Activated naive CD4-positive, alpha-beta T cell treated with anti-CD3 and anti-CD28 coated beads for 36 hours (primary cell): Measurements from ENCODE around the gene KHDRBS2. TPM values are rescaled to one million over a fixed set of nuclear protein-coding genes. Genes with fewer than 3 reads are reported as not detected.
A peak's percentile ranks its signal among the peaks of the same experiment; 100 is the strongest.

Experiments used
- CTCF ChIA-PET: fragments of 350-600 bp; sonication (Branson Sonifier 250); formaldehyde crosslinking; loops from one replicate; lab custom pipeline; 2021; ENCODE audit warnings: antibody characterized with exemption; lab: Charles Lee
- DNase-seq: peaks from one replicate; pipeline ENCODE4 v3.0.0-alpha.2; 2020
- H3K27ac Mint-ChIP-seq: one replicate; pipeline ENCODE4 v1.8.0; 2021; ENCODE audit warnings: mild to moderate bottlenecking, mixed read lengths
- H3K27me3 Mint-ChIP-seq: one replicate; pipeline ENCODE4 v1.8.0; 2021; ENCODE audit warnings: low read depth, mixed read lengths
- H3K36me3 Mint-ChIP-seq: one replicate; pipeline ENCODE4 v1.8.0; 2021; ENCODE audit warnings: low read depth, mixed read lengths
- H3K4me1 Mint-ChIP-seq: one replicate; pipeline ENCODE4 v1.8.0; 2021; ENCODE audit warnings: low read depth, mixed read lengths
- H3K4me3 Mint-ChIP-seq: one replicate; pipeline ENCODE4 v1.8.0; 2021; ENCODE audit warnings: mild to moderate bottlenecking, moderate library complexity, mixed read lengths
- H3K9me3 Mint-ChIP-seq: one replicate; pipeline ENCODE4 v1.8.0; 2021; ENCODE audit warnings: mixed read lengths
- intact Hi-C: fragments of 100-400 bp; cut with micrococcal nuclease; formaldehyde crosslinking; loops from one replicate; pipeline ENCODE4 v1.15.1; 2023
- total RNA-seq, 2 experiments: library from RNA; stranded (reverse); gene quantifications; one replicate each; pipeline ENCODE4 v1.2.3, GENCODE V29; 2021

Gene KHDRBS2
- total RNA-seq, 2 experiments from 2014 or later = not detected

DNA sequence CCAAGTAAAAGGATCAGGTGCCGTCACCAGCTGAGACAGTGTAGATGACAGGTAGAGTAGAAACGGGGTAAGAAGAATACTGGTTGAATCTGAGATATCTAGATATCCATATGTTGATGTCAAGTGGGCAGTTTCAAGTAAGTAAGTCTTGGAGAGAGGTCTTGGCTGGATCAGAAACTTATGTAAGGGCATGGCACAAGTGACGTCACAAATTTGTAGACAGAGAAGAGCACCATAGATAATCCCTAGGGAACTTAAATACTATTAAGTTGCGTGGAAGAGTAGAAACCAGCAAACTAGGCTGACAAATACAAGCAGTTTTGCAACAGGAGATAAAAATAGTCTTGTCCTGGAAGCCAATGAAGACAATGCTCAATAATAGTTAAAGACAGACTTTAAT, 123.2 kb downstream of the KHDRBS2 start:
- DNase-seq = no peak
- no peaks in the 10 kb centered on the region for H3K36me3 Mint-ChIP-seq
- H3K4me1 Mint-ChIP-seq = no peaks in the 10 kb centered on the region
- H3K4me3 Mint-ChIP-seq = no peak overlapping the region
- CTCF ChIA-PET = no interaction called here
- intact Hi-C loops = no loop called here
- peaks cover 12% of the 10 kb centered on the region for H3K9me3 Mint-ChIP-seq
- H3K27me3 Mint-ChIP-seq = no peaks in the 10 kb centered on the region
- H3K27ac Mint-ChIP-seq = no peak overlapping the region

DNA sequence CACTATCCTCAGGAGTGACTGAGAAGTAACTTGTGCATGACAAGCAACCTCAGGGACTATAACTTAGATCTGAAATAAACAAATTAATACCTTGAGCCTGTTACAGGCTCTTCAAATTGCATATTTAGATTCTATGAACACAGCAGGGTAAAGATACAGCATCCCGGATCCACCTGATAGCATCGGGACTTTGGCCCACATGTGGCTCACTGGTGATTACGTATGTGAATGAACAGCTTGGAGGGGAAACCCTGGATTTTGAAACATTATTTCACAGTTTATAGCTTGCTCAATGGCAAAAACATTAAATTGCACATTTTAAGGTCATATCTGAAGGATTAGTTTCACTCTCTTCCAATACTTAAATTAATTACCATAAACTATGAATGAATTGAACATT, 133.2 kb downstream of the KHDRBS2 start:
- H3K36me3 Mint-ChIP-seq = no peaks in the 10 kb centered on the region
- intact Hi-C loops = loop anchor here (5.0 kb wide), 1 partner anchor 345 kb away; no protein-coding TSS in a partner anchor
- DNase-seq = no peak
- no peak overlapping the region for H3K4me3 Mint-ChIP-seq
- H3K27ac Mint-ChIP-seq = no peak overlapping the region
- CTCF ChIA-PET = no interaction called here
- peaks cover 2% of the 10 kb centered on the region for H3K9me3 Mint-ChIP-seq
- H3K4me1 Mint-ChIP-seq = no peaks in the 10 kb centered on the region
- no peaks in the 10 kb centered on the region for H3K27me3 Mint-ChIP-seq

DNA sequence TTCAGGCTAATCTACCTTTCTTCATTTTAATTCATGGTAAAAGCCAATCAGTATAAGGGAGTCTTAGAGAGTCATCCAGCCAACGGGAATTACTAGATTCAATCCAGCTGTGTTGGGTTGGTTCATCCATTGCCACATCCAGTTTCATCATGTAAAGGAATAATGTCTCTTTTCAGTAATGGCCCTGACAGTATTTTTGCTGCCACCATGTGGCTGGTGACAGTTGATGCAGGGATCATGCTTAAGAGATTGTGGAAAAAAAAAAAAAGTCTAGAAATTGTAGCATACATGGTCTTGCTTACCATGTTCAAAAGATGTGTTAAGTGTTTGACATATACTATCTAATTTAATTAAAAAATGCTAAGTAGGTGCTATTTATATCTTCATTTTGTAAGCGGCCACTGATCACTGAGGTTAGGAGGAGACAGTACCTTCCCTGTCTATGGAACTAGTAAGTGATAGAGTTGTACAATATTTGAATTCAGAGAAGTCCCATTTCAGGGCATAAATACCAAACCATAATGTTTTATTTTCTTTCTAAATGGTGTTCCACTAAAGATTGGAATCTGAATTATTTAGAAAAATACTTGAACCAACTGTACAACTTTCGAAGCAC, 135.9 kb downstream of the KHDRBS2 start:
- H3K27ac Mint-ChIP-seq = no peak overlapping the region
- H3K36me3 Mint-ChIP-seq = no peaks in the 10 kb centered on the region
- DNase-seq = peak; percentile 11
- H3K9me3 Mint-ChIP-seq = peaks cover 2% of the 10 kb centered on the region
- intact Hi-C loops = loop anchor here (5.0 kb wide), 1 partner anchor 343 kb away; no protein-coding TSS in a partner anchor
- H3K4me3 Mint-ChIP-seq = no peak overlapping the region
- H3K27me3 Mint-ChIP-seq = no peaks in the 10 kb centered on the region
- H3K4me1 Mint-ChIP-seq = no peaks in the 10 kb centered on the region
- CTCF ChIA-PET = no interaction called here

DNA sequence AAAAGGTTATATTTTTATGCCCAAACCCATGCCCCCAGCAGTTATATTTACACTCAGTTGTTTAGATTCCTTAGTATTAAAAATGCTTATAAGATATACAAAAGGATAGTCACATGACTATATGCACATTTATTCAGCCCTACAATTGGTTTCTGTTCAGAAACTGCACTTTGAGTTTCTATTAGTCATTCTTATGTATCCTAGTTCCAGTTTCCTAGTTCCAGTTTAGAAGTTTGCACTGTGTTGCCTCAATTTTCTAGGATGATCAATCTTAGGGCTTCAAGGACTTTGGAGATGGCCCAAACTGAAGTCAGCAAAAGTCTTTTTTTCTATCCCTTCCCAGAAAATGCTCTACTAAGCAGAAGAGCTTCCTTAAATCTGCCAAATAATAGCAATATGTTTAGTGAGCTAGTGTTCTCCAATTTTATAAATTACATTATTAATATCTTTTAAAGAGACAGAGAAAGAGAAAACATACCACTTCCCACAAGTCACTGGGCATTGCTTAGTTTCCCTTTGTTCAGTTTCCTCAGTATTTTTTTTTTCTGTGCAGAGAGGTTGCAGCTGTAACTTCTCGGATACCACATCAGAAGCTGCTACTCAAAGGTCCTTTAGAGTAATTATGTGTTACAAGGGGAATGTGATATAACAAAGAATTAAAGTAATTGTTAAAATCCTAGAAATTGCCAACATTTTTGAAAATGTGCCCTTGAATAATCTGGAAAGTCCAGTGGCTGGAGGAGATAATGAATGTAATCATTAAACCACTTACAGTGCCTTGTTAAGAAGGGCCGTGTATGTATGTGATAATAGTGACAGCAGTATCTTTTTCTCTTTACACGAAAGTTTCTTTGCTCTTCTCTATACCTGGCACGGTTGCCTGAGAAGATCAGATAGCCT, 138.8 kb downstream of the KHDRBS2 start:
- Mint-ChIP-seq H3K4me3 (no peak overlapping the region), H3K36me3 (no peaks in the 10 kb centered on the region), H3K27me3 (no peaks in the 10 kb centered on the region), H3K4me1 (no peaks in the 10 kb centered on the region), H3K27ac (no peak overlapping the region), H3K9me3 (peaks cover 4% of the 10 kb centered on the region)
- no peak for DNase-seq
- intact Hi-C loops = no loop called here
- CTCF ChIA-PET = no interaction called here

DNA sequence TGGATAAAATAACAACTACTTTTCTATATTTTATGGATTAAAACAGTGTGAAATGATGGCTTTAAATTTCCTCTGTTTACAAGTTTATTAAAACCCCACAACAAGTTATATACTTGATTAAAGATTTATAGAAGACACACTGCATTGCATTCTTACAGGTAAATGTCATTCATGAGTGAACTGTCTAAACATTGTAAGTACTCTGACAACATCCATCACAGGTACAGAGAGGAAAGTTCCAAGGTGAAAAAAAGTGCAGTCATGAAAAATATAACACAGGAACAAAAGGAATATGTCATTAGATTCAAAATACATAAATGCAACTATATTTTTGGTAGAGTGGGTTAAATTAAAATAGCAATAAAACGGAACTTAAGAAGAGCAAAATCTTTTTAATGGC, 156.9 kb downstream of the KHDRBS2 start:
- no peak overlapping the region for H3K4me3 Mint-ChIP-seq
- H3K9me3 Mint-ChIP-seq = peaks cover 10% of the 10 kb centered on the region
- CTCF ChIA-PET = no interaction called here
- no peaks in the 10 kb centered on the region for H3K27me3 Mint-ChIP-seq
- no peak overlapping the region for H3K27ac Mint-ChIP-seq
- no peaks in the 10 kb centered on the region for H3K4me1 Mint-ChIP-seq
- intact Hi-C loops = no loop called here
- H3K36me3 Mint-ChIP-seq = no peaks in the 10 kb centered on the region
- no peak for DNase-seq

DNA sequence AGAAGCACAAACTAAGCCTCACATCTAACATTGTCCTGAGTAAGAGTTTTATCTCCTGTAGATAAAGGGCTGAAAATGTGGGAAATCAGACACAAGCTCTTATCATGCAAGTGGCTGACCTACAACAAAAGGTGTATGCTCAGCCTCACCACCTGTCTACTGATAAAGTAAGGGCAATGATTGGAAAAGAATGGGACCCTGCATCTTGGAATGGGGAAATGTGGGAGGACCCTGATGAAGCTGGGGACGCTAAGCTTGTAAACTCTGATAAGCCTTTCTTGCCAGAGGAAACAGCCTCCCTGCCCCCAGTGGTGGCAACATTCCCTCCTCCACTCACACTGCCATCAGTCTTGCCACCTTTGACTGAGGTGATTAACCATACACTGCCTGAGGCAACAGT, 166.6 kb downstream of the KHDRBS2 start:
- Mint-ChIP-seq H3K4me3 (no peak overlapping the region), H3K27me3 (no peaks in the 10 kb centered on the region), H3K27ac (no peak overlapping the region), H3K9me3 (peaks cover 22% of the 10 kb centered on the region), H3K4me1 (no peaks in the 10 kb centered on the region), H3K36me3 (peaks cover 1% of the 10 kb centered on the region)
- CTCF ChIA-PET = no interaction called here
- intact Hi-C loops = no loop called here
- DNase-seq = no peak

DNA sequence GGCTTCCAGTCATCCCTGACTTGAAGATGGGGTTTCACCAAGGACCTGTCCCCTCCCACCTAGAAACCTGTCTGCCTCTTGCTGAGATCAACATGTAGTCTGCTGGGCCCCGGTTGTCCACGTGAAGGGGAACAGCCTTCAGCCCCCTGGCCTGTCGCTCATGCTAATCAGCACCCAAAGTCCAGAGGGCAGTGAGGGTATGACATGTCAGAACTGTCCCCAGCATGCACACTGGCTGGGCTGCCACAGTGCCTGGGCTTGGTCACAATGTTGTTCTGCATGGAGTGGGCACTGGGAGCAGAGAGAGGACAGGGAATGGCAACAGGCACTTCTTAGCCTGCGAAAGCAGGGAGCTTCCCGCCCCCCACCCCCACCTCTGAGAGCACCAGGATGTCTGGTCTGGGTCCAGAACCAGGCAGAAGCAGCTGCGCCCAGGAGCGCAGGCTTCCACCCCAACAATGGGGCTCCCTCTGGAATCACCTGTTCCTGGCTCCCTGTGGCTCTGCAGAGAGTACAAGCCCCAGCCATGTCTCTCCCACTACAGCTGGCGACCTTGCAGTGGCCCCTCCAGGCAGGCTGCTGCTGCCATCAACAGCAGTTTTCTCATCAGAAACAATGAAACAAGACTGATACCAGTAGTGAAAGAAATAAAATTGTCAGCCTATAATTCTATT, 182.7 kb downstream of the KHDRBS2 start:
- no peaks in the 10 kb centered on the region for H3K4me1 Mint-ChIP-seq
- no peak for DNase-seq
- no peaks in the 10 kb centered on the region for H3K27me3 Mint-ChIP-seq
- H3K4me3 Mint-ChIP-seq = no peak overlapping the region
- no peaks in the 10 kb centered on the region for H3K36me3 Mint-ChIP-seq
- CTCF ChIA-PET = no interaction called here
- H3K9me3 Mint-ChIP-seq = peaks cover 14% of the 10 kb centered on the region
- intact Hi-C loops = no loop called here
- no peak overlapping the region for H3K27ac Mint-ChIP-seq

DNA sequence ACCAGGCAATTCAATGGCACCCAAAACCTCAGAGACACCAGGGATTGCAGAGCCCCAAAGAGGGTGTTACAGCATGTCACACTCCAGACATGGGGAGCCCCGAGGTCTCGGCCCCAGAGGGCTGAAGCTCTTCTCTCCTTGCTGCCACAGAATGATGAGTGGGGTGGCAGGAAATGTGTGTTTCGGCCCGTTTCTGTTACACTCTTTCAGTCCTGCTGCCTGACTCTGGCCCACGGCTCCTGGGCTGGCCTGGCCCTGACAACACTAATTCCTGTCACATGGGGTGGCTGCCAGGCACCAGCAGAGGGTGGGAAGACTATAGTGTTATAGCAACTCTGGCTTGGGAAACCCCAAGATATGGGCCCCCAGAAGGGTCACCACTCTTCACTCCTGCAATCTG, 183.6 kb downstream of the KHDRBS2 start:
- Mint-ChIP-seq H3K36me3 (no peaks in the 10 kb centered on the region), H3K4me1 (no peaks in the 10 kb centered on the region), H3K27ac (no peak overlapping the region), H3K9me3 (peaks cover 13% of the 10 kb centered on the region), H3K4me3 (no peak overlapping the region), H3K27me3 (no peaks in the 10 kb centered on the region)
- CTCF ChIA-PET = no interaction called here
- DNase-seq = no peak
- intact Hi-C loops = no loop called here

DNA sequence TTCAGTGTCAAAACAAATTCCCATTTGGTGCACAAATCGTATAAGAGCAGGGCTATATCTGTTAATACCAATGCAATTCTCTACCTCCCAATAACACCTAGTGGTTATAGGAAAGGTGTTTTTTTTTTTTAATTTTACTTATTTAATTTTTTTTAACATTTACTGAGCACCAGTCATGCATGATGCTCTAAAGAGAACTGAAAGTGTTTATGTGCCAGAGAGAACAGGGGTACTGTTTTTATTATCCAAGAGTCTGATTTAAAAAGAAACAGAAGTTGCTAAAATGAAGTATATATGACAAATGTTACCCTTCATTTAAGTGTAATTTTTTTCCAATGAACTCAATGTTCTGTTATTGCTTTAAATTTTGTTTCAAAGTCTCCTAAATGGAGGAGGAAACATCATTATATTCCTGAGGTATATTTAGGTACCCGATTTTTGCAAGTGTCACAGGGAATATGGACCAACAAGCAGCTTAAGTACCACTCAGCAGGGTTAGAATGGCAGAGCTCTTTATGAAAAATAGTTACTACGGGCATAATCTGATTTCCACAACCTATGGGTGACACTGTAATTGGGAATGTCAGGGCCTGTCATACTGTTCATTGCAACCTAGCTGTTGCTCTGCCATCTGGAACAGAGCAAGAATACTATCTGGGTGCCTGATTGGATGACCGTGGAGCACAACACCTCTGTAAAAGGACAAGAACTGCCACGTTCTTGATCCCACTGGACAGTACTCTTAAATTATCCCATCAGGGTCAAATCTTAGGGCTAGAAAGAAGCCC, 195.4 kb downstream of the KHDRBS2 start:
- intact Hi-C loops = no loop called here
- Mint-ChIP-seq H3K27ac (no peak overlapping the region), H3K27me3 (no peaks in the 10 kb centered on the region), H3K4me1 (no peaks in the 10 kb centered on the region), H3K36me3 (no peaks in the 10 kb centered on the region), H3K4me3 (no peak overlapping the region), H3K9me3 (peaks cover 2% of the 10 kb centered on the region)
- CTCF ChIA-PET = no interaction called here
- no peak for DNase-seq

DNA sequence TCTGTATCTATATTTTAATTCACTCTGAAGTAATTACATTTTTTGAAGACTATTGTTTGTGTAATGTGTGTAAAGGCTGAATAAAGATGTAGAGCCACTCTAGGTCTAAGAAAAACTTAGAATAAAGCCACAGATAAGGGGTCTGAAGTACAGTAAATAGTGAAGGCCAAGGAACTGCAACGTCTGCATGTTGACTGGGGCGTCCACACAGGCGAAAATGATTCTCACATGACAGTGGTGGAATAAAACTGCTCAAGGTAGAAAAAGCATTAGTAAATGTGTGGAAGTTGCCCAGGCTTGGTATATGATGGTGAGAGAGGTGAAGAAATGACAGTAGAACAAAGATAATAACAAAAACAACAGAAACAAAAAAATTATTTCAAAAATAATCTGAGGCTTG, 196.2 kb downstream of the KHDRBS2 start:
- Mint-ChIP-seq H3K27me3 (no peaks in the 10 kb centered on the region), H3K27ac (no peak overlapping the region), H3K36me3 (no peaks in the 10 kb centered on the region), H3K4me1 (no peaks in the 10 kb centered on the region), H3K4me3 (no peak overlapping the region), H3K9me3 (peaks cover 3% of the 10 kb centered on the region)
- intact Hi-C loops = no loop called here
- no peak for DNase-seq
- CTCF ChIA-PET = no interaction called here

DNA sequence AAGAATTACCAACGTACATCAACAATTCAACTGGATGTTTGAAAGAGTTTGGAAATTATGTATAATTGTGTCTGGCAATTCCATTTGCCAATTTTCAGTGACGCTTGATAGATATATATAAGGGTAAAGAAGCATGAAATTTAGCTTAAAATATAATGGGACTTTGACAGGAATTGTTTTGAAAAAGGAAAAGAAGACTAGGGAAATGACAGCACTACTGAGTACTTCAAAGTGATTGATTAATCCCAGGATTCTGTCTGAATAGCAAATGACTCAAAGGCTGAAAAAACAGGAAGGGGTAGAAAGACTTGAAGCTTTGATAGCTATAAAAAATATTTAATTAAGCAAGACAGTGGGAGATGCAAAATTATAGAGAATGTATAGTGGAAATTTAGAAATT, 200.0 kb downstream of the KHDRBS2 start:
- intact Hi-C loops = no loop called here
- Mint-ChIP-seq H3K27me3 (no peaks in the 10 kb centered on the region), H3K9me3 (peaks cover 3% of the 10 kb centered on the region), H3K27ac (no peak overlapping the region), H3K4me1 (no peaks in the 10 kb centered on the region), H3K36me3 (no peaks in the 10 kb centered on the region), H3K4me3 (no peak overlapping the region)
- CTCF ChIA-PET = no interaction called here
- no peak for DNase-seq

DNA sequence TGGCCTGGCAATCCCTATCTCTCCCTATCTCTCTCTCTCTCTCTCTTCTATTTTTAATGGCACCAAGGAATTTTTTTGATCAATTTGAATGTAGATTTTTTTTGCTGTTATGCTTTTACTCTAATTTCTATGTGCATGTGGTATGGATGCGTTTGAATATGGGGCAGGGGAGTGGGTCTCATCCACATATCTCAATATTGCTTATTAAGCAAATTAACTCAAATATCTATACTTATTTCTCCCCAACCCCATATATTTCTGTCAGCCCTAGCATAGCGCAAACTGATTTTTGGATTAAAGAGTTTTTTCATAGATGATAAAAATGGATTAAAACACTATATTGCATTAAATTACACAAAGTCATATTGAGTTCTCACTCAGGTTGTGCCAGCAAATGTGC, 210.2 kb downstream of the KHDRBS2 start:
- no peaks in the 10 kb centered on the region for H3K4me1 Mint-ChIP-seq

More for the DNA sequence above, 210.2 kb downstream of the KHDRBS2 start:
- intact Hi-C loops = no loop called here
- CTCF ChIA-PET = no interaction called here
- H3K36me3 Mint-ChIP-seq = no peaks in the 10 kb centered on the region
- no peak overlapping the region for H3K4me3 Mint-ChIP-seq
- H3K27me3 Mint-ChIP-seq = no peaks in the 10 kb centered on the region
- no peak overlapping the region for H3K27ac Mint-ChIP-seq
- no peak for DNase-seq
- peaks cover 7% of the 10 kb centered on the region for H3K9me3 Mint-ChIP-seq
